Esophagus squamous epithelium (tissue), 5 donors: ENCODE data around the gene SLC35A3. TPM values are rescaled to one million over a fixed set of nuclear protein-coding genes. Genes with fewer than 3 reads are reported as not detected.

ENCODE experiments used
- DNase-seq: peaks from one replicate; lab custom pipeline; 2025; lab: John Stamatoyannopoulos, UW
- H3K27ac ChIP-seq, 4 donors: fragments of 200-600 bp; sonication (generic); one replicate each; pipeline ENCODE4 v1.5.1; 2016 to 2019; ENCODE audit warnings: mild to moderate bottlenecking in 1 of 4
- H3K27me3 ChIP-seq, 4 donors: fragments of 200-600 bp; sonication (generic); 1 replicate in 3 of 4; 2 replicates in 1 of 4; pipeline versions ENCODE4 v1.5.1 to v1.6.0; 2017 to 2021; ENCODE audit warnings: antibody characterized with exemption in 1 of 4
- H3K36me3 ChIP-seq, 3 donors: fragments of 200-600 bp; sonication (generic); one replicate each; pipeline ENCODE4 v1.5.1; 2016 to 2019
- H3K4me1 ChIP-seq, 3 donors: fragments of 200-600 bp; sonication (generic); one replicate each; pipeline ENCODE4 v1.5.1; 2017 to 2019
- H3K4me3 ChIP-seq, 4 donors: fragments of 200-600 bp; sonication (generic); 1 replicate in 3 of 4; 2 replicates in 1 of 4; pipeline ENCODE4 v1.5.1; 2016 to 2019; ENCODE audit warnings: mild to moderate bottlenecking in 2 of 4, moderate library complexity in 1 of 4
- H3K9me3 ChIP-seq, 3 donors: fragments of 200-600 bp; sonication (generic); one replicate each; pipeline ENCODE4 v1.5.1; 2016 to 2019
- CTCF ChIP-seq, 6 experiments: fragments of 450-650 bp in 4 of 6; fragments of 200-600 bp in 2 of 6; sonication (generic) in 2 of 6; IDR thresholded peaks; one replicate each; pipeline ENCODE4 v1.5.1; 2016 to 2019; ENCODE audit warnings: antibody characterized with exemption in 6 of 6, mild to moderate bottlenecking in 4 of 6, moderate library complexity in 4 of 6
- POLR2A ChIP-seq, 4 donors: fragments of 450-650 bp; IDR thresholded peaks; one replicate each; pipeline ENCODE4 v1.6.1; 2017; ENCODE audit warnings: antibody characterized with exemption in 4 of 4, mild to moderate bottlenecking in 4 of 4, moderate library complexity in 3 of 4
- WGBS, 2 donors: methylation state at CpG; one replicate each; pipeline ENCODE4 v1.1.5; 2018; 5-methylcytosine and 5-hydroxymethylcytosine counted together
- intact Hi-C: fragments of 100-400 bp; cut with DNase I; formaldehyde crosslinking; loops from one replicate; pipeline ENCODE4 v1.15.0; 2022
- total RNA-seq, 4 donors: library from RNA; depleted of rRNA; stranded (reverse); fragments of >200 nt; gene quantifications; one replicate each; pipeline ENCODE4 v1.1.0, GENCODE V29; 2016
- donor health status: DM: yes; HTN: yes; CAD: no.

The SLC35A3 gene
- total RNA-seq, 4 donors from 2014 or later = 25.1 to 47.5 (median 28.9) TPM

- TF ChIP-seq POLR2A (IDR thresholded peaks at IDR 0.05) (no peak), CTCF (IDR thresholded peaks at IDR 0.05) (no peak)
- no peak overlapping the region for H3K4me3 ChIP-seq
- 63 to 64% methylated on average over 1 of the region's 1 CpG for WGBS, 2 donors
- intact Hi-C loops = no loop called here
- no peaks in the 10 kb centered on the region for H3K27me3 ChIP-seq
- H3K36me3 ChIP-seq = peaks cover 14 to 92% (median 26%) of the 10 kb centered on the region in 3 donors
- no peak for DNase-seq
- no peaks in the 10 kb centered on the region for H3K9me3 ChIP-seq
- H3K4me1 ChIP-seq = peaks cover 0 to 14% (median 0%) of the 10 kb centered on the region in 3 donors
- H3K27ac ChIP-seq = no peak overlapping the region
Observed at GRCh38 chr1:100065183-100065968, 95.6 kb downstream of the SLC35A3 start.

DNA sequence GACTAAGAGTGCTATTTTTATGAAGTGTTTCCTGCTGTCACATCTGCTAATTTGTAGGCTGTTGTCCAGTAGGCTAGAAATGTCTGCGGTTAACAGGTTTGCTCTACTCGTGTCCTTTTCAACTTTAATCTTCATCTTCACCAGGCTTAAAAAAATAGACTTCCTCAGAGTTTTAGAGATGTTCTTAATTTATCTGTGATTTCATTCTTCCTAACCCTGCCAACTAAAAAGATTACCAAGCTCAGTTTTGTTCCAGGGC, 96.1 kb downstream of the SLC35A3 start:
- H3K36me3 ChIP-seq = peaks cover 14 to 92% (median 26%) of the 10 kb centered on the region in 3 donors
- no peaks in the 10 kb centered on the region for H3K27me3 ChIP-seq
- WGBS, 2 donors = 89 to 94% methylated on average over 2 of the region's 2 CpGs
- H3K9me3 ChIP-seq = no peaks in the 10 kb centered on the region
- DNase-seq = no peak
- H3K4me1 ChIP-seq = peaks cover 0 to 14% (median 0%) of the 10 kb centered on the region in 3 donors
- TF ChIP-seq CTCF (IDR thresholded peaks at IDR 0.05) (no peak), POLR2A (IDR thresholded peaks at IDR 0.05) (no peak)
- intact Hi-C loops = no loop called here
- no peak overlapping the region for H3K4me3 ChIP-seq
- no peak overlapping the region for H3K27ac ChIP-seq

- Histone ChIP-seq H3K4me3 (no peak overlapping the region), H3K27me3 (no peaks in the 10 kb centered on the region), H3K36me3 (peaks cover 22 to 94% (median 29%) of the 10 kb centered on the region in 3 donors), H3K9me3 (no peaks in the 10 kb centered on the region), H3K4me1 (peaks cover 0 to 4% (median 0%) of the 10 kb centered on the region in 3 donors), H3K27ac (no peak overlapping the region)
- TF ChIP-seq POLR2A (IDR thresholded peaks at IDR 0.05) (no peak), CTCF (IDR thresholded peaks at IDR 0.05) (no peak)
- intact Hi-C loops = no loop called here
- 93% methylated on average over 5 of the region's 5 CpGs for WGBS, 2 donors
- DNase-seq = no peak
Observed at GRCh38 chr1:100070201-100070939, 100.6 kb downstream of the SLC35A3 start.

- Histone ChIP-seq H3K36me3 (peaks cover 15 to 90% (median 20%) of the 10 kb centered on the region in 3 donors), H3K4me1 (no peaks in the 10 kb centered on the region), H3K4me3 (no peak overlapping the region), H3K27ac (no peak overlapping the region), H3K9me3 (no peaks in the 10 kb centered on the region), H3K27me3 (no peaks in the 10 kb centered on the region)
- WGBS, 2 donors = 90 to 96% methylated on average over 3 of the region's 3 CpGs
- intact Hi-C loops = no loop called here
- no peak for TF ChIP-seq CTCF (IDR thresholded peaks at IDR 0.05)
- TF ChIP-seq POLR2A (IDR thresholded peaks at IDR 0.05) = no peak
- DNase-seq = no peak
Observed at GRCh38 chr1:100073531-100073930, 103.7 kb downstream of the SLC35A3 start.
